Skeletal muscle satellite cell (primary cell): Measurements from ENCODE around the gene EPHA1.
A peak's percentile ranks its signal among the peaks of the same experiment; 100 is the strongest.

Experiments used
- H3K27me3 ChIP-seq: 2 replicates; pipeline ENCODE4 v1.7.0; 2013; ENCODE audit warnings: low read length; ENCODE audit not compliant: control insufficient read depth, insufficient read depth
- H3K36me3 ChIP-seq: 2 replicates; pipeline ENCODE4 v1.7.0; 2013; ENCODE audit warnings: mild to moderate bottlenecking, control low read depth, low read length; ENCODE audit not compliant: insufficient read depth
- H3K4me1 ChIP-seq: 2 replicates; pipeline ENCODE4 v1.7.0; 2013; ENCODE audit warnings: low read length; ENCODE audit not compliant: control insufficient read depth, insufficient read depth
- H3K4me2 ChIP-seq: 2 replicates; pipeline ENCODE4 v1.7.0; 2013; ENCODE audit warnings: mild to moderate bottlenecking, low read length
- H3K4me3 ChIP-seq: 2 replicates; pipeline ENCODE4 v1.7.0; 2013; ENCODE audit warnings: low read length
- H3K9ac ChIP-seq: 2 replicates; pipeline ENCODE4 v1.7.0; 2013; ENCODE audit warnings: mild to moderate bottlenecking, low read depth, low read length, moderate library complexity
- H3K9me3 ChIP-seq: replicated peaks from 2 replicates; pipeline ENCODE4 v1.7.0; 2013; ENCODE audit warnings: mild to moderate bottlenecking, control low read depth, low read length
- small RNA-seq: library from RNA; depleted of rRNA; stranded (forward); fragments of <200 nt; gene quantifications from one replicate; pipeline ENCODE3, GENCODE V24; 2012

The EPHA1 gene

DNA sequence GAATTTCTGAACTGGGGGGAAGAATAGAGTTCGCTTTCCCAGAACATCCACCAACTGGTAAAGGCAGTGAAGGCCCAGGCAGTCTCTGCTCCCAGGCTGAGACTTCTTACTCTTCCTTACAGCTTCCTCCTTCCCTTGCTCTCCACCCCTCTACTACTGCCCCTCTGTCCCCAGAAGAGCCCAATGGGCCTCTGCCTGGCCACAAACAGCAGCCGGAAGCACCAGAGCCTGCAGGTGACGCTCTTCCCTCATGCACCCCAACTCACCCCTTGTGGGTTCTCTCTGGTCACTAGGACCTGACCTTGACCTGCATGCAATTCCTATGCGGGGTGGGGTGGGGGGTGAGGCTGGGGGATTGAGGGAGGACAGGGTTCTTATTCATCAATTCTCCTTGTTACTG is 62.6 kb downstream of the EPHA1 start:
- peaks cover 47% of the 10 kb centered on the region for H3K27me3 ChIP-seq
- no peak overlapping the region for H3K4me3 ChIP-seq
- H3K9ac ChIP-seq: no peak overlapping the region
- no peaks in the 10 kb centered on the region for H3K4me1 ChIP-seq
- no peaks in the 10 kb centered on the region for H3K9me3 ChIP-seq
- H3K4me2 ChIP-seq: no peak overlapping the region
- H3K36me3 ChIP-seq: no peaks in the 10 kb centered on the region

DNA sequence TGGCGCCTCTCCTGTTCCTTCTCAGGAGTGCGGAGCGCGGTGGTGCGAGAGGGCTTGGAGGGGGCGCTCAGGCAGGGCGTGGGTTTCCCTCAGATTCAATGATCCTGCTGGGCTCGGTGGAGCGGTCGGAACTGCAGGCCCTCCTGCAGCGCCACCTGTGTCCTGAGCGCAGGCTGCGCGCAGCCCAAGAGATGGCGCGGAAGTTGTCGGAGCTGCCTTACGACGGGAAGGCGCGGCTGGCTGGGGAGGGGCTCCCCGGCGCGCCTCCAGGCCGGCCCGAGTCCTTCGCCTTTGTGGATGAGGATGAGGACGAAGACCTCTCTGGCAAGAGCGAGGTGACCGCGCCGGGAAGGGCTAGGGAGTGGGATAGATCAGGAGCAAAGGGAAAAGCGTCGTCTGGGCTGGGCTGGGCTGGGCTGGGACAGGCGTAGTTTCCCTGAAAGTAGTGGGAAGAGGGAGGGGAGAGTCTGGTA is 63.2 kb downstream of the EPHA1 start:
- Histone ChIP-seq H3K9me3 (no peaks in the 10 kb centered on the region), H3K4me2 (peak overlapping the region; percentile 58), H3K27me3 (peaks cover 46% of the 10 kb centered on the region), H3K36me3 (no peaks in the 10 kb centered on the region), H3K9ac (no peak overlapping the region), H3K4me1 (no peaks in the 10 kb centered on the region), H3K4me3 (no peak overlapping the region)

DNA sequence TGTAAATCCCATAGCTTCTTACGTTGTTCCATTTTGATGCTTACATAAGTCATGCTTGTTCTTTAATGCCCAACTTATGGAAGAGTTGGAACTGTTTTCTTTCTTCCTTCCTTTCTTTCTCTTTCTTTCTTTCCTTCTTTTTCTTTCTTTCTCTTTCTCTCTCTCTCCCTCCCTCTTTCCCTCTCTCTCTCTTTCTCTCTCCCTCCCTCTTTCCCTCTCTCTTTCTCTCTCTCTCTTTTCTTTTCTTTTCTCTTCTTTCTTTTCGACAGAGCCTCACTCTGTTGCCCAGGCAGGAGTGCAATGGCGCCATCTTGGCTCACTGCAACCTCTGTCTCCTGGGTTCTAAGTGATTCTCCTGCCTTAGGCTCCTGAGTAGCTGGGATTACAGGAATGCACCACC is 65.1 kb downstream of the EPHA1 start:
- Histone ChIP-seq H3K4me2 (no peak overlapping the region), H3K36me3 (no peaks in the 10 kb centered on the region), H3K4me3 (no peak overlapping the region), H3K9me3 (no peaks in the 10 kb centered on the region), H3K9ac (no peak overlapping the region), H3K27me3 (peaks cover 47% of the 10 kb centered on the region), H3K4me1 (no peaks in the 10 kb centered on the region)

DNA sequence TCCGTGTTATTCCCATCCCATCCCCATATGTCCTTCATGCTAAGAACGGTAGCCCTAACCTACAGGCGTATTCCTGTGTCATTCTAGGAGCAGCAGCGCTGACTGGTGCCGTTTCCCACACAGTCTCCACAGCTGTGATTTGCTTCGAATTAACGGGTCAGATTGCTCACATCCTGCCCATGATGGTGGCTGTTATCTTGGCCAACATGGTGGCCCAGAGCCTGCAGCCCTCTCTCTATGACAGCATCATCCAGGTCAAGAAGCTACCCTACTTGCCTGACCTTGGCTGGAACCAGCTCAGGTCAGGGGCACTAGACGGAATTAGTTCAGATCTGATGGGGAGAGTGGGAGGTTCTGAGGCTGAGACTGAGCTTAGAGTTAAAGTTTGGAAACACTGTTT is 66.8 kb downstream of the EPHA1 start:
- H3K4me1 ChIP-seq: no peaks in the 10 kb centered on the region
- no peak overlapping the region for H3K9ac ChIP-seq
- H3K4me2 ChIP-seq: no peak overlapping the region
- H3K4me3 ChIP-seq: no peak overlapping the region
- H3K9me3 ChIP-seq: no peaks in the 10 kb centered on the region
- no peaks in the 10 kb centered on the region for H3K36me3 ChIP-seq
- H3K27me3 ChIP-seq: peaks cover 39% of the 10 kb centered on the region

Small RNAs within 50 kb of the gene (small RNA-seq; reads per million reads assigned to genes)
- 1.7 reads per million, percentile 58 among the genes with 10 or more reads in this experiment for gene MIR6892
